Inflammatory macrophage treated with lipopolysaccharide for 4 hours (primary cell): ENCODE data around the gene LRRC3.
"Not testable (repeated sequence)": the region's sequence is repeated elsewhere in the genome, so short reads cannot be mapped to it uniquely, and the experiment has no call there.

ENCODE experiments used
- DNase-seq: peaks from one replicate; pipeline ENCODE4 v3.0.0-alpha.2; 2020

The LRRC3 gene

DNA sequence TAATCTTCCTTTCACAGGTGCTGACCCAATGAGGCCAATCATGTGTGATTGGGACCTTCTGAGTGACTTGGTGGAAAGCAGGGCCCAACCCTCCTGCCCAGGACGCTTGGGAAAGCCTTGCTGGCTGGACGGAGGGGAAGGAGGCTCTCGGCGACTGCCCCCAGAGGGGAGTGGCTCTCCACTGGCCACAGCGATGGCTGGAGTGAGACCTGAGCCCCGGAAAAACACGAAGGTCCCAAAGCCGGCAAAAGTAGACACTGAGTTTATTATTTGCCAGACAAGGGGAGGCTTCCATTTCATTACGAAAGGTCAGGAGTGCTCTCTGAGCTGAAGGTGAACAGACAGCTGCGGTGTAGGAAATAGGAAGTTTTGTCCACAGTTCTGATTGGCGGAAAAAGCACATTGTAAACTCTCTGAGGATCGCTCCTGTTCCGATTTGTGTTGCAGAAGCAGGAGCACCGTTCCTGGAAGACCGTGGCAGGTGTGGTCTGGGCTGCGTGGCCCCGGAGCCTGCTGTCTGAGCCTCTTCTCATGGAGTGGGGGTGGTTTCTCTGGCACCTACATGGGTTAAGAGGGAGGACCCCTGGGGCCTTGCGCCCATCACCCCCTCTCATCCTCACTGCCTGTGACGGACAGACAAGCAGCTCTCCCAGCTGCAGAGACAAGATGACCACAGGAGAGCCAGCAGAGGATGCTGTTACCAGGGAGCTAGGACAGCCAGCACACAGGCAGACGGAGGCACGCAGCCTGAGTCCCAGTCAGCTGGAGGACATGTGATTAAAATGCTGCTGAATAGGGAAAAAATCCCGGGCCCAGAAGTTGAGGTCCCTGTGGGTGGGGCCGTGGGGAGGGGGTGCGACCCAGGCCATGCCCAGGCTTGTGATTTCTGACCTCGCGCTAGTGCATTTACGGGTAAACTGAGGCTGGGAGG is 43.2 kb downstream of the LRRC3 start:
- DNase-seq, result no peak

DNA sequence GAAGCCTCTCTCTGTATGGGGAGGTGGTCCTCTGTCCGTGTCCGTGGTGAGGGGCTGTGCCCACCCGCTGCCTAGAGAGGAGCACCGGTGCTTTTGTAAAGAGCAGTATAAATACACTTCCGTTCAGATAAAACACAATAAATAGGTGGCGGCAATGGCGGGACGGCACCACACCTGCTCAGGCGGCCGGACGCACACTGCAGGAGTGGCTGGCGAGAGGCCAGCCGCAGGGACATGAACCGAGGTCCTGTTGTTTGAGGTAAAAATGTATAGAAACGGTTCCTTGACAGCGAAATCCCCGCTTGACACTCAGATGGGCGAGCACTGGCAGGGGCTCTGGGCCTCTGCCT is 43.9 kb downstream of the LRRC3 start:
- no peak for DNase-seq

DNA sequence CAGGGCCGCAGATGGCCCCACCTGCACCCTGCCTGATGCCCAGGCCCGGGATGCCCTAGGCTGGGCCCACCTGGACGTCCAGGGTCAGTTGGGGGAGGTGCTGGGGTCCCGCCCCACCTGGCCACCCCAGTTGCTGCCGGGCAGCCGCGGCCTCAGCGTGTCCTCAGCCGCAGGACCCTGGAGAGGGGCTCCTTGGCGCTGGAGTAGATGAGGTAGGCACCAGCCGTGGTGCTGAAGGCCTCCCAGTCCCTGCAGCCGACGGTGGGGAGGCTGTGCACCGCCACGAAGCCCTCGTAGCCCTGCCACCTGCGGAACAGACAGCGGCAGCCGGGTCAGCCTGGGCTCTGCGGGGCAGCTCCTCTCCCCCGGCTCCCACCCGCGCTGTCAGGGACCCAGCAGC is 44.3 kb downstream of the LRRC3 start:
- no peak for DNase-seq

DNA sequence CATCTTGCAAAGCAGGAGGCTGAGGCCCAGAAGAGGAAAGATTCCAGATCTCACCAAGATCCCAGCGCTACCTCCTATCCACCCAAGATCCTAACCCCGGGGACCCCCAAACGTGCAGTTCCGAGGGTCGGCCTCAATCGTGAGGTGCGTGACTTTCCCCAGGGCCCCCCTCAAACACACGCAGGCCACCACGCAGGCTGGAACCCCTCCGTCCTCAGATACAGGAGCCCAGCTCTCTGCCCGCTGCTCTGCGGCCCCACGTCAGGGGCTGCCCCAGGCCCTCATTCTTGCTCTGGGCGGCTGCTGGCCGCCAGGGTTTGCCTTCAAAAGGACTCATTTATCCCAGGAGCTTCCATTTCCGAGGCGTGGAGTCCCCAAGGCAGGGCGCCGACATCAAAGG is 44.8 kb downstream of the LRRC3 start:
- no peak for DNase-seq

DNA sequence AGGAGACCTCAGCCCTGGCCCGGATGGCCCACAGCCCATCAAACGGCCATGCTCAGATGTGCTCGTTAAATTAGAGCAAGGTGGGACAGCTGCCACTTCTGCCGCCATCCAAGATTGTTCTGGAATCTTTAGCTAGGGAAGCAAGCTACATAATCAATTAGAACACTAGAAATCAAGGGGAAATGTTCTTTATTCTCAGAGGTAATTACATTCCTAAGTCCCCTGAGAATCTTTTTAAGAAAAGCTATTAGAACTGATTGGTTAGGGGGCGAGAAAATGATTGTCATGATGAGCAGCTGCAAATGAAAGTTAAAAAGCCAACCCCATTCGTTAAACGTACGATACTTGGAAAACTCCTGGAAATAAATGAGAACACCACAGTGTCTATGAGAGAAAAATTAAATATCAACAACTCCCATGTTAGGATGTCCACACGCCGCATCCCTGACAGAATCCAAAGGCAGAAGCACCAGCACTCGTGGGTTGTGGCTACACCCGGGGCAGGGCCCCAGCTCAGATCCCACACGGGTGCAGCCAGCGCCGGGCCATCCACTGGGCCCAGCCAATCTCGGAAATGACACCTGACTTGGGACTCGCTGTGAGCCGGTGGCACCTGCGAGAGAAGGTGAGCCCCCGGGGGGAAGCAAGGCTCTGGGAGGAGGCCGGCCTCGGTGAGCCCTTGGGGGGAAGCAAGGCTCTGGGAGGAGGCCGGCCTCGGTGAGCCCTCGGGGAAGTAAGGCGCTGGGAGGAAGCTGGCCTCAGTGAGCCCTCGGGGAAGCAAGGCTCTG is 47.1 kb downstream of the LRRC3 start:
- DNase-seq, result no peak

DNA sequence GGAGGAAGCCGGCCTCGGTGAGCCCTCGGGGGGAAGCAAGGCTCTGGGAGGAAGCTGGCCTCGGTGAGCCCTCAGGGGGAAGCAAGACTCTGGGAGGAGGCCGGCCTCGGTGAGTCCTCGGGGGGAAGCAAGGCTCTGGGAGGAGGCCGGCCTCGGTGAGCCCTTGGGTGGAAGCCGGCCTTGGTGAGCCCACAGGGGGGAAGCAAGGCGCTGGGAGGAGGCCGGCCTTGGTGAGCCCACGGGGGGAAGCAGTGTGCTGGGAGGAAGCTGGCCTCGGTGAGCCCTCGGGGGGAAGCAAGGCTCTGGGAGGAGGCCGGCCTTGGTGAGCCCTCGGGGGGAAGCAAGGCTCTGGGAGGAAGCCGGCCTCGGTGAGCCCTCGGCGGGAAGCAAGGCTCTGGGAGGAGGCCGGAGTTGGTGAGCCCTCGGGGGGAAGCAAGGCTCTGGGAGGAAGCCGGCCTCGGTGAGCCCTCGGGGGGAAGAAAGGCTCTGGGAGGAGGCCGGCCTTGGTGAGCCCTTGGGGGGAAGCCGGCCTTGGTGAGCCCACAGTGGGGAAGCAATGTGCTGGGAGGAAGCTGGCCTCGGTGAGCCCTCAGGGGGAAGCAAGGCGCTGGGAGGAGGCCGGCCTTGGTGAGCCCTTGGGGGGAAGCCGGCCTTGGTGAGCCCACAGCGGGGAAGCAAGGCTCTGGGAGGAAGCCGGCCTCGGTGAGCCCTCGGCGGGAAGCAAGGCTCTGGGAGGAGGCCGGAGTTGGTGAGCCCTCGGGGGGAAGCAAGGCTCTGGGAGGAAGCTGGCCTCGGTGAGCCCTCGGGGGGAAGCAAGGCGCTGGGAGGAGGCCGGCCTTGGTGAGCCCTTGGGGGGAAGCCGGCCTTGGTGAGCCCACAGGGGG is 47.9 kb downstream of the LRRC3 start:
- DNase-seq, result not testable (repeated sequence)

DNA sequence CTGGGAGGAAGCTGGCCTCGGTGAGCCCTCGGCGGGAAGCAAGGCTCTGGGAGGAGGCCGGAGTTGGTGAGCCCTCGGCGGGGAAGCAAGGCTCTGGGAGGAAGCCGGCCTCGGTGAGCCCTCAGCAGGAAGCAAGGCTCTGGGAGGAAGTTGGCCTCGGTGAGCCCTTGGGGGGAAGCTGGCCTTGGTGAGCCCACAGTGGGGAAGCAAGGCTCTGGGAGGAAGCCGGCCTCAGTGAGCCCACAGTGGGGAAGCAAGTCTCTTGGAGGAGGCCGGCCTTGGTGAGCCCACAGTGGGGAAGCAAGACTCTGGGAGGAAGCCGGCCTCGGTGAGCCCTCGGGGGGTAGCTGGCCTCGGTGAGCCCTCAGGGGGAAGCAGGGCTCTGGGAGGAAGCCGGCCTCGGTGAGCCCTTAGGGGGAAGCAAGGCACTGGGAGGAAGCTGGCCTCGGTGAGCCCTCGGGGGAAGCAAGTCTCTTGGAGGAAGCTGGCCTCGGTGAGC is 48.6 kb downstream of the LRRC3 start:
- no peak for DNase-seq

DNA sequence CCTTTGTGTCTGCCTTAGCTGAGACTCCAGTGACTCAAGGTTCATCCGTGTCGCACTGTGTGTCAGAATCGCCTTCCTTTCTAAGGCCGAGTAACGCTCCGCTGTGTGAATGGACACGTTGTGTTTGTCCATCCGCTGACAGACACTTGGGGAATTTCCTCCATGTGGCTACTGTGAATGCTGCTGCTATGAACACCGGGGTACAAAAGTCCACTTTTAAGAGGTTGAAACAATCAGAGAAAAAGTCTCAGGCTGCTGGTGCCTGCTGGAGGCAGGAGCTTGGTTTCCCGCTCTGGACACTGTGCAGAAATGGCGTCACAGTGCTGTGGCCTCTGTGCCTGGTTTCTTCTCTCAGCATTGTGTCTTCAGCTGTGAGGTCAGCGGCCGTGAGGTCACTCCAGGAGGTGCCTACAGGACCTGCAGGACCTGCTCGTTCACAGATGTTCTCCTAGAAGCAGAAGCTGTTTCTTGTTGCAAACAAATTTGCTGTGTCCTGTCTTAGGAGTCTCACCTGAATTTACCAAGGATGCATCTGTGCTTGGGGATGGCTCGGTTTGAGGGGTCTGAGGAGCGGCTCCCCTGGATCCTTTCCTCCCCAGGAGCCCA is 50.5 kb downstream of the LRRC3 start:
- no peak for DNase-seq

DNA sequence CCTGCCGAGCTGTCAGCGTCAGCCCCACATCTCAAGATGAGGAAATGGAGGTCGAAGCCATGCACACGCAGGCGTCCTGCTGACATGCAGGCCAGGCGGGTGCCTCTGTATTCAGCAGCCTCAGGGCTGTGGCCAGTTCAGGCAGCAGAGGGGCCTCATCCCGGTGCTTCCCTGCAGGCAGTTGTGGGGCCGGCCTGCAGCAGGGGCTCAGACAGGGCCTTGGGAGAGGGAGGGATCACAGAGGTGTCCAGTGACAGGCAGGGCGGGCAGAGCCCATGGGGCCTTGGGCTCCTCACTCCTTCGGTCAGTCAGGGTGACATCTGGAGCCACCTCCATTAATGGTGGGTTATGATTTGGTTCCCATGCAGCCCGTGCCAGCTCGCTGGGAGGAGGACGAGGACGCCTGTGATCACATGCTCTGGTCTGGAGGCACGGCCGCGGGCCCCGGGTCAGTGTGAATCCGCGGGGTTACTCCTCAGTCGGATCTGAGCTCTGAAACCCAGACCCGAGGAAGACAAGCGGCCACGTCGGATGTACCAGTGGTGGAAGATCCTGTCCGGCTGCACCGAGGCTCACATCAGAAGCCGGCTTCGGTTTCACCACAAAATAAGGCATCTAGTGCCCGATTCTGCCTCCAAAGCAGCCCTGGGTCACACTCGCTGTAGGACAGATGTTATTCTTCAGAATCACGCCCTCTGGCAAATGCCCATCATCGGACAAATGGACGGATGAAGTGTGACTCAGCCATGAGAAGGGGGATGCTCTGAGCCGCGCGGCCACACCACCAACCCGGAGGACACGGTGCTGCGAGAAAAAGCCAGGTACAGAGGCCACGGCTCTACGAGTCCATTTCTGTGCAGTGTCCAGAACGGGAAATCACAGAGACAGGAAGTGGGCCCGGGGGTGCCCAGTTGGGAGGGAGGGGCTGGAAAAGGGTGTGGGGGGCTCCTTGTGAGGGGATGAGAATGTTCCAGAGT is 51.3 kb downstream of the LRRC3 start:
- DNase-seq, result no peak

DNA sequence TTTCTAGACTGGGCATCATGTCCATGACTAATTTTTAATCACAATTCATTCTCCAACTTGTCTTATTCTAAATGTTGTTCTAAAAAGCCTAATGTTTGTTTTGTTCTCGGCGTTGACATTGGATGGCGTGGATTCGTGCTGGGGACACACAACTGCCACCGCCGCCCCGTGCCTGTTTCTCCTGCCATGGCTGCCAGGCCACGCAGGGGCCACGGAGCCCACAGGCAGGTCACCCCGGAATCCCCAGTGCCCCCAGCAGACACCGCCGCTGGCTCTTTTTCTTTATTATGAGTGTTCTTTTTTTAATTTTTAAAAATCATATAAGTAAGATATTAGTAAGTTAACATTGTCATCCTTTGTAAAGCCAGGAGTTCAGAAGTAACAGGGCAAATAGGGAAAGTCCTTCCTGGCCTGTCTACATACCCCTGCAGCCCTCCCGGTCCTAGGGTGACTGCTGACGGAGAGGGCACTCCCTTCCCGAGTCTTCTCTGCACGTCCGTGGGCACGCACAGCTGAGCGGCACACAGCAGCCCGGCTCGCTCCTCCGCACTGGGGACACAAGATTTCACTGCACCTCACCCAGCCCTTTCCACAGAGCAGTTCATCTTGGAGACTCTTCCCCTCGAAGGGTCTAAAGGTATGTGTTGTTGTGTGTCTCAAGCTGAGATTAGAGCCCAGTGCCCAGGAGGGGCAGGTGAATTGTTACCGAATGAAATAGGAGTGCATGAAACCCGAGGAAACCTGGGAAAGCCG is 52.5 kb downstream of the LRRC3 start:
- no peak for DNase-seq

DNA sequence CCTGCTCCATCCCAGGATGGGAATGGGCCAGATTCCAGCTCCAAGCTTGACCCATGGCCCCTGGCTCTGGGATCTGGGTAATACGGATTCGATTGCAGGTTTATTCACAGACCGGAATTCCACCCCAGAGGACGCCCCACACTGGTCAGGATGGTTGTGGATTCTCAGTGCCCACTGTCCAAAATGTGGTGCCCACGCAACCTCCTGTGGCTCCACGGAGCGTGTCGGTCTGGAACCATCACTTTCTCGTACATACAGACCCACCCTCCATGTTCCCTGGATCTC is 53.1 kb downstream of the LRRC3 start:
- no peak for DNase-seq

DNA sequence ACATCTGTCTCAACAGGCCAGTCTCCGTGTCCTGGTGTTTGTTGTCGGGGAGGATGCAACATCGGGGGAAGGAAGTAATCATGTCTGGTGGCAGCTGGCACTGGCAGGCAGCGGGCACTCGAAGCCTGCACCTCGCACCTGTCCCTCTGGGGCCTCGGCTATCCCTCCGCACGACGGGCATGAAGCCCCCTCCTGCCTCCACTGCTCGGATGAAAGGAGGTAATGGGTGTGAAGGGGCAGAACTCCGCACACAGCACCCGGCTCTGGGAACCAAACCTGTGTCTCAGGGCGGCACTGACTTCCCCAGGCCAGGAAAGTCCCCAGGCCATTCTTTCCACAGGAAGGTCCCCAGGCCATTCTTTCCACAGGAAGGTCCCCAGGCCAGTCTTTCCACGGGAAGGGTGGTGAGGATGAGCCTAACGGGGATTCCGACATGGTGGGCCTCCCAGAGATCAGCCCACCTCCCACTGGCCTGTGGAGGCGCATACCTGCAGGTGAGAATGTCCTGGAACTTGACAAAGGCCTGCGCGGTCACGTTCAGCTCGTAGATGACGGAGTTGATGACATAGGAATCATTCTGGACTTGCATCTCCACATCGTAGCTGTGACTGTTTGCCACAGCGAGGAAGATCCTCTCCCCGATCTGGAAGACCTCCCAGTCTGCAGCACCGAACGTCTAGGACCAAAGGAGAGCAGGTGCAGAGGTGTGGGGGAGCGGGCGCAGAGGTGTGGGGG is 53.6 kb downstream of the LRRC3 start:
- DNase-seq, result no peak

DNA sequence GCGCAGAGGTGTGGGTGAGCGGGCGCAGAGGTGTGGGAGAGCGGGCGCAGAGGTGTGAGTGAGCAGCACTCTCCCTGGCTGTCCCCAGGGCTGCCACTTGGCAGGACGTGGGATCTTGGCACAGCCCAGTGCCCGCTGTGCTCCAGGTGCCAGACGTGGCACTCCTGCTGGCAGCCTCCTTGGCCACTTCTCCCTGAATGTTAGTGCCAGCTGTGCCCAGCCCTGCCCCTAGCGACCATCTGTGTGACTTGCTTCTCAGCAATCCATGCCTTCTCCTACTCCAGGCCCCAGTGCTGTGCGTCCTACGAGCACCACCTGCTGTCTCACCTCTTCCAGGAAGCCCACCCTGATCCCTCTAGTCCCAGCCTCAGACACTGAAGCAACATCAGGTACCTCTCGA is 54.2 kb downstream of the LRRC3 start:
- DNase-seq, result no peak

DNA sequence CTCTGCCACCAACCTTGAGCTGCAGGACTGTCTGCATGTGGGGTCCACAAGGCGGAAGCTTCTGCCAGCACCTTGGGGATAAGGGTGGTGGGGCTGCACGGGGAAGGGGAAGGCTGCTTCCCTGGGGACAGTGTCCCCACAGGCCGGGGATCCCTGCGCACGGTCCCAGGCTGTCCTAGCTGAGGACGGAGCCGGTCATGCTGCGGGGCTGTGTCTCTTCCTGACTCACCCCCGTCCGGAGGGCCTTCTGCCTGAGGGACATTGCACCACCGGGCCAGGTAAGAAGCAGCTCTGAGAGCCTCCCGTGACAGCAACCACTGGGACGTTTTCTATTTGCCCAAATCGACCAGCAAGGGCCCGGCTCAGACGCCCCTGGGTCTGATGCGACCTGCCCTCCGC is 54.8 kb downstream of the LRRC3 start:
- no peak for DNase-seq

DNA sequence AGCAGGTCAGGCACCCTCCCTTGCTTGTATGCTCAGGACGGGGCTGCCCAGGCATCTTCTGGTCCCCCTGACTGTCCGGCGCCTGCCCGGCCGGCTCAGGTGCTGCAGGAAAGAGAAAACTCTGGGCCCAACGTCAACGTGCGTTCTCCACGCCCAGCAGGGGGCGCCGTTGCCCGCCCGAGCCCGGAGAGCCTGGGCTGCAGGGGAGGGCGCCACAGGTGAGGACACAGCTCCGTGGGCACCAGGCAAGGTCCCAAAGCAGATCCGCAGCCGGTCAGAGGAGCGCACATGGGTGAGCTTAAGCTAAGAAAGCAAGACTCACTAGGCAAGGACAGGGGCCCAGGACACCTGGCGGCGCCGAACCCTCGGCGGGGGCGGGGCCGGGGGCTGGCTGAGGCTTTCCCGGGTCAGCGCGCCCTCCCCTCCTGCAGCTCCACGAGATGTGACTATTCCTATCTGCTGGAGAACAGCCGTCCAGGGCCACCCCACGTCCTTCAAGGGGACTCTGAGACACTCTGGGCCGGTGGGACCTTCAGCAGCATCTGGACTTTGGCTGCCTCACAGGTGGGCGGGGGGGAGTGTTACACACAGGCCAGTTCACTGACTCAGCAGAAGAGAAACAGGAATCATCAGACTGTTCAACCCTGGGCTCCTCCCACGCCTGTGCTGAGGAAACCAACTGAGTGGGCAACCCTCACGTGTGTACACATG is 55.4 kb downstream of the LRRC3 start:
- peak; percentile 13 for DNase-seq

DNA sequence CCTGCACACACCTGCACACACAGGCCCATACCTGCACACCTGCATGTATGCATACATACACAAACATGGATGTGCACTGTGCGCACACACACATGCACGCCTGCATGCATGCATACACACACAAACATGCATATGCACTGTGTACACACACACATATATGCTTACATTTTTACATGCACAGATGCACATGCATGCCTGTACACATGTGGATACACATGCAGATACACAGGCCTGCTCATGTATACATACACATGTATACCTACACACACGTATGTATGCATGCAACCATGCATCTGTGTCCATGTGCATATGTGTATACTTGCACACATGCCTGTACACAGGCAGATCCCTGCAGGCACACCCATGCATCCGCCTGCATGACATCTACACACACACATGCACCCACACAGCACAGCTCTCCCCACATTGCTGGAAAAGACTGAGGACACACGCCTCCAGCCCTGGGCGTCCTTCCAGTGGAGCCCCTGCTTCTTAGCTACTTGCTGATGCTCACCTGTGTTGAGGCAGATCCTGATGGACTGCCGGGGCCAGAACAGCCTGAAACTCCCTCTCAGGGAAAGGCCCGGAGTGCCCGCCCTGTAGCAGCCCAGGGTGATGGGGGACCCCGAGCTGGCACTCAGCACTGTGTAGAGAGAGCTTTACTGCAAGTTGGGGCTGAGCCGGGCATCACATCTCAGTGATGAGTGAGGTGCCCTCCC is 56.1 kb downstream of the LRRC3 start:
- no peak for DNase-seq
